Measurements from ENCODE around the gene CALD1.

CALD1 gene

DNA sequence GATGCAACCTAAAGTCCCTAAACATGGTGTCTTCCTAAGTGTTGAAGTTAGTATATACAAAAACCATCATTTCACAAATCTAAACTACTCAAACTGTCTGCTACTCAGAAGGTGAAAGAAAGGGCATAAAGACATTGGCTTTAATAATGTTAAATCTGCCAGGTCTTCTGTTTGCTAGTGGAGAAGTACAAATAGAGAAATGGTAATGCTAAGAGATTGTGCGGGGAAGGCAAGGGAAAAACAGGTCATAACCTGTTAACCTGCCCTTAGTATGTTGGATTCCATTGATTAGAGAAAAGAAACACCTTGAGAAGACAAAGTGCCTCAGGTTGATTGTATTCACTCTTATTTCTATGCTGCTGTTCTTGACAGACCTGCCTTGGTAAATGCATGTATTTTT is 80.3 kb downstream of the CALD1 start:
- no peak for DNase-seq (ENCODE audit: low read depth, low spot score)
- CTCF ChIA-PET, result interaction anchor here (1.4 kb wide), 1 partner anchor 12 kb away, joined by 5 read pairs; no protein-coding TSS in a partner anchor
- POLR2A ChIA-PET, result no interaction called here
- TF ChIP-seq, protein P1, sequence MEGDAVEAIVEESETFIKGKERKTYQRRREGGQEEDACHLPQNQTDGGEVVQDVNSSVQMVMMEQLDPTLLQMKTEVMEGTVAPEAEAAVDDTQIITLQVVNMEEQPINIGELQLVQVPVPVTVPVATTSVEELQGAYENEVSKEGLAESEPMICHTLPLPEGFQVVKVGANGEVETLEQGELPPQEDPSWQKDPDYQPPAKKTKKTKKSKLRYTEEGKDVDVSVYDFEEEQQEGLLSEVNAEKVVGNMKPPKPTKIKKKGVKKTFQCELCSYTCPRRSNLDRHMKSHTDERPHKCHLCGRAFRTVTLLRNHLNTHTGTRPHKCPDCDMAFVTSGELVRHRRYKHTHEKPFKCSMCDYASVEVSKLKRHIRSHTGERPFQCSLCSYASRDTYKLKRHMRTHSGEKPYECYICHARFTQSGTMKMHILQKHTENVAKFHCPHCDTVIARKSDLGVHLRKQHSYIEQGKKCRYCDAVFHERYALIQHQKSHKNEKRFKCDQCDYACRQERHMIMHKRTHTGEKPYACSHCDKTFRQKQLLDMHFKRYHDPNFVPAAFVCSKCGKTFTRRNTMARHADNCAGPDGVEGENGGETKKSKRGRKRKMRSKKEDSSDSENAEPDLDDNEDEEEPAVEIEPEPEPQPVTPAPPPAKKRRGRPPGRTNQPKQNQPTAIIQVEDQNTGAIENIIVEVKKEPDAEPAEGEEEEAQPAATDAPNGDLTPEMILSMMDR (IDR thresholded peaks at IDR 0.05; ENCODE audit: insufficient read depth, low read length, missing control alignments), result no peak
- H3K4me3 ChIP-seq (ENCODE audit: low read depth, low read length), result no peak overlapping the region

DNA sequence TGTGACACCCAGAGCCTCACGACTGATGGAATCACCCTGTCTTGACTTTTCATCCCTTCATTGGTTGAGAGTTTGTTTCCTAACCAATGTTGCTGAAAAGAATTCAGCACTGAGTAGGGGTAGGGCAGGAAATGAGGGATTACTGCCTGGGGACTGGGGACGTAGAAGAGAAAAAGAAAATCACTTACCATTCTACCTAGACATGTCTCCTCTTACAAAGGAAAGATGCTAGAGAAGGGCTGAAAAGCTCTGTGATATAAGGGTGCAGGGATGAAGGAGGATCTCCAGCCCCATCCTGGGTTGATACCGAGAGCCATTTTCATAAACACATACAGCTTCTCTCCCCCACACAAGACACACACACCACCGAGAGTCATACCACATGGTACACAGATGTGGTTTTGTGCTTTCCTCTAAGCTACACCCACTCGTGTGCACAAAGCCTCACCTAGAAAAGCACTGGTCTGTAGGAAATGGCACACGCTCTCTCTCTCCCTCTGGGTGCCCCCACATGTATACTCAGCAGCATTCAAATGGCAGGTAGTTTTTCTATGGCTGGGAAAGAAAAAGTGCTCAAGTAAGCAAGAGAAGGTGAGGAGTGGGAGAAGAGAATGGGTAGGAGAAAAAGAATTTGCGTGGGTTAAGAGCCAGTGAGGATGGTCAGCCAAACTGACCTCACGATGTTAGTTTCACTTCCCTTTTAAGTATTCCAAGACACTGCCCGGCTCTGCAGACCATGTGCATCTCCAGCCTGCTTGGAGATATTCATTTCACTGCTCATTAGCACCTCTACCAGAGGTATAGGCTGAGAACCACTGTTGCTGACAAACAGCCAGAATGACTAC is 85.8 kb downstream of the CALD1 start:
- POLR2A ChIA-PET, result no interaction called here
- no peak for DNase-seq (ENCODE audit: low read depth, low spot score)
- TF ChIP-seq, protein P1 (IDR thresholded peaks at IDR 0.05; ENCODE audit: insufficient read depth, low read length, missing control alignments), result no peak
- CTCF ChIA-PET, result interaction anchor here (1.0 kb wide), 1 partner anchor 9 kb away, joined by 3 read pairs; no protein-coding TSS in a partner anchor
- no peak overlapping the region; the same call in 1 of the 2 replicates for H3K4me3 ChIP-seq (ENCODE audit: low read depth, low read length)

DNA sequence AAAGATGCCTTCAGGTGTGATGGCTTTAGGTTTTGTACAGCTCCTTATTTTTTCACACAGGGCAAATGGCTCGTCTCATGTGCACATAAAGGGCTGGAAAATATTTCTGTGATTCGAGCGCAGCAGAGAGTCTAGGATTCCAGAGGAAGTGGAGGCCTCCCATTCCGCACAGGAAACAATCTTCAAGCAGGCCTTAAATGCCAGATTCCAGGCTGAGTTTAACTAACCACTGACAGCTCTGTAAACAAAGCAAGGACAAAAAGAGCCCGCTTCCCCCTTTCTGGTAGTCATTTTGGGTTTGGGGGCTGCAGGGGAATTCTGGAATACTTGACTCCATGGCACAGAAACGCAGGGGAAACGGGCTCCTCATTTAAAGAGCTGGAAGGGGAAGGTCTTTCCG is 87.2 kb downstream of the CALD1 start:
- POLR2A ChIA-PET, result interaction anchor here (1.0 kb wide), 1 partner anchor 77 kb away, joined by 3 read pairs; no protein-coding TSS in a partner anchor
- CTCF ChIA-PET, result interaction anchor here (0.9 kb wide), 1 partner anchor 176 kb away, joined by 3 read pairs; no protein-coding TSS in a partner anchor
- TF ChIP-seq, protein P1 (IDR thresholded peaks at IDR 0.05; ENCODE audit: insufficient read depth, low read length, missing control alignments), result no peak
- no peak overlapping the region for H3K4me3 ChIP-seq (ENCODE audit: low read depth, low read length)
- no peak for DNase-seq (ENCODE audit: low read depth, low spot score)

DNA sequence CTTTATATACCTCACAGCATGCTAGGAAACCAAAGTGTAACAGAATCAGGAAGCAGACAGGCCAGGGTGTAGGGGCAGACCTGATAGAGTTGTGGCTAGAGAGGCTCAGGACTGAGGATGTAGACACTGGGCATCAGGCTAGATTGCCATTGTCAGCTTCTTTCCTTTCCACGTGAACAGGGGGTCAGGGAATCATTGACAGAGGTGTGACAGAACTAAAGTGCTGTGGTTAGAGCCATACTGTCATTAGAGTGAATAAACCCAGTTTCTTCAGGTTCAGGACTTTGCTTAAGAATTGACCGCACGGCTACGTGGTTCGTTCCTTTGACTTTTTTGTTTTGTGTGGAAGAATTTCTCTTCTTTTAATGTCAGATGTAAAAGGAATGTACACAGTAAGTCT is 90.7 kb downstream of the CALD1 start:
- TF ChIP-seq, protein P1 (IDR thresholded peaks at IDR 0.05; ENCODE audit: insufficient read depth, low read length, missing control alignments), result no peak
- ChIA-PET CTCF (no interaction called here), POLR2A (no interaction called here)
- DNase-seq (ENCODE audit: low read depth, low spot score), result no peak
- H3K4me3 ChIP-seq (ENCODE audit: low read depth, low read length), result no peak overlapping the region

DNA sequence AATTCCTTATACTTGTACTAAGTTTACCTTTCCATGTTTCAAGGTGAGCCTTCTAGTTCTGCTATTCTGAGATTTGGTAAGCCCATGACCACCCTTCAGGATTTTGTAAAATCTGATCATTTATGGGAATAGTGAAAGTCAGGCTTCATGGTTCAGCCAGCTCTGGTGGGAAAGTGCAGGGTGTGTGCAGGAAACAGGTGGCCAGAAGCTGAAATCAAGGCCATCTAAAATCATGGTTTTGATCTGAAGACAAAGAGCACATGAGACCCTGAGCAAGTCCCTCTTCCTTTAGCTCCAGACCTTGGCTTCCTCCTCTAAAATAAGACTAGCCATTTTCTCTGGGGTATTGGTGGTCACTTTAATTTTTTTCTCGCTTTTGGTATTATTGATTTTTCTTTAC is 91.3 kb downstream of the CALD1 start:
- no peak for DNase-seq (ENCODE audit: low read depth, low spot score)
- ChIA-PET POLR2A (no interaction called here), CTCF (interaction anchor here (1.1 to 1.5 kb wide), 2 partner anchors 11 to 184 kb away, joined by 4 to 5 read pairs; no protein-coding TSS in a partner anchor)
- no peak overlapping the region for H3K4me3 ChIP-seq (ENCODE audit: low read depth, low read length)
- TF ChIP-seq, protein P1 (IDR thresholded peaks at IDR 0.05; ENCODE audit: insufficient read depth, low read length, missing control alignments), result no peak

DNA sequence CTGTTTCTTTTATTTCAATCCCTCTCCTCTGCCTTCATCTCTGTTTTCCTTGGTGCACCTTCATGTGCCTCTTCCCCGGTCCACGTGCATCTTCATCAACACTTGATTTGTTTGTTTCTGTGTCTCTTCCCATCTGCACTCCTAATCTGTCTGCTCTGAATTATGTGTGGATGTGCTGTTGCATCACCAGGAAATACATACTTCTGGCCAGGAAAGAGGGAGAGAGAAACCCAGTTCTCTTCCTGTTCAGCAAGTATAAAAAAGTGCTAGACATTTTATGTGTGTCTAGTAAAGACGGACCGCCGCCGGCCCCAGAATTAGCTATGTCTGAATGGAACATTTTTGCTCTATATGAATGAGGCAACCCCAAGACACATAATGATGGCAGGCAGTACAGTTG is 93.8 kb downstream of the CALD1 start:
- DNase-seq (ENCODE audit: low read depth, low spot score), result no peak
- TF ChIP-seq, protein P1 (IDR thresholded peaks at IDR 0.05; ENCODE audit: insufficient read depth, low read length, missing control alignments), result no peak
- H3K4me3 ChIP-seq (ENCODE audit: low read depth, low read length), result no peak overlapping the region
- POLR2A ChIA-PET, result no interaction called here
- CTCF ChIA-PET, result interaction anchor here (0.8 to 1.5 kb wide), 2 partner anchors 113 to 172 kb away, joined by 3 read pairs; partner anchors contain the start of gene AGBL3

All from AG04449 (cell line).